HG03432 (cell line): ENCODE data around the gene CPAMD8.
"Not testable (repeated sequence)": the region's sequence is repeated elsewhere in the genome, so short reads cannot be mapped to it uniquely, and the experiment has no call there.

ENCODE experiments used
- ATAC-seq: cut with Tn5 transposase; IDR thresholded peaks from one replicate; pipeline ENCODE4 v1.9.1; 2021; ENCODE audit warnings: mild to moderate bottlenecking, moderate library complexity; ENCODE audit not compliant: unreplicated experiment

The CPAMD8 gene

GRCh38 chr19:17043744-17044143 lies 17.1 kb upstream of the CPAMD8 start:
- ATAC-seq, result no peak

DNA sequence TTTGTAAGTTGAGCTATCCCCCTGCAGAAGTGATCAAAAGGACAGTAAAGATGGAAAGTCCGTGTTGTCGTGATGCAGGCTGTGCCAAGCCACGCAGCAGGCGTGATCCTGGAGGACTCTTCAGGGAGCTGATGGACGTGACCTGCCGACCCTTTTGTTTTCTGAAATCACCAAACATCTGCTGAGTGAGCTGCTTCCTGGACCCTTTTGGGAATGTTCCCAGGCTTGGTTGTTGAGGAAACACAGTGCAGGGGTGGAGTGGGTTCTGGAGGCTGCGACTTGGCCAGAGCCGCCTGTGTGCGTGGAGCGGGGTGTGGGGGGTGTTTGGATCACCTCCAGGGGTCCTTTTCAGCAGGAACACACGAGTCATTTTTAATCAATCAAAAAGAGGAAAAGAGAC lies 15.4 kb upstream of the CPAMD8 start:
- no peak for ATAC-seq

DNA sequence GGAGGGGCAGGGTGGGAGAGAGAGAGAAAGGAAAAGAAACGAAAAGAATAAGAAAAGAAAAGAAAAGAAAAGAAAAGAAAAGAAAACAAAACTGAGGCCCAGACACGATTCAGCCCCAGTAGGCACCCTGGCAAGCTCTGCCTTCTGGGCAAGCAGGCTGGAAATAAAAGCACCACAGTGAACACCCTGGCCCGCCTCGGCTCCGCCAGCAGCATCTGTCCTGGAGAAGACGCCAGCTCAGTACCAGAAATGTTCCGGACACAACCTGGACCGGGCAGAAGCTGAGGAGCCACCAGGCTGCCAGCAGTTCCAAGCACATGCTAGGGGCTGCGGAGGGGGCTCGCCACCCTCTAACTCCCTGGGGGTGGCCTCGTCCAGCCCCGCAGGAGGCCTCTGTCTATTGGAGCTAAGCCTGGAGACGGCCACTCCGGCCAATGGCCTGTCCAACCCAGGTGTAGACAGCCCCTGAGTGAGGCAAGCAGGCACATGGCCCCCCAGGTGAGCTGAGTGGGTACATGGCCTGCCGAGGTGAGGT lies 11.4 kb upstream of the CPAMD8 start:
- no peak for ATAC-seq

DNA sequence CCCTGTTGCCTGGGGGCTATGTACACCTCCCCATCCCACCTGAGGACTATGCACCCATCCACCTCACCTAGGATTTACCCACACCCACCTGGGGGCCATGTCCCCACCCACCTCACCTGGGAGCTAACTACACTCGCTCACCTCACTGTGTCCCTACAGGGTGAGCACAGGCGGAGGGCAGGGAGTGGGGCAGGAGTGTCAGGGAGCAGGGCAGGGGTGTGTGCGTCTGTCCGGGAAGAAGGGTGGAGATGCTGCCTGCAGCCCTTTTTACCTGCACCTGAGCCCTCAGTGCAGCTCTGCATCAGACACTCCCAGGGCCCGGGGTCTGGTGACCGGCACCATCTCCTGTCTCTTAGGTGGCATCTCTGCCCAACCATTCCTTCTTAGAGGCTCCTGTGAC lies 10.6 kb upstream of the CPAMD8 start:
- ATAC-seq, result no peak

DNA sequence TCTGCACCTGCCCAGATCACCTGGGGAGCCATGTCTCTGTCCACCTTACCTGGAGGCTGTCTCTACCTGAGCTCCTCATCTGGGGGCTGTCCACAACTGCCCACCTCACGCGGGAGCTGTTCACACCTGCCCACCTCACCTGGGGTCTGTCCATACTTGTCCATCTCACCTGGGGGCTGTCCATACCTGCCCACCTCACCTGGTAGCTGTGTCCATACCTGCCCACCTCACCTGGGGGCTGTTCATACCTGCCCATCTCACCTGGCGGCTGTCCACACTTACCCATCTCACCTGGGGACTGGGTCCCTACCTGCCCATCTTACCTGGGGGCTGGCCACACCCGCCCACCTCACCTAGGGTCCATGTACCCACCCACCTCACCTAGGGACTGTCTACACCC lies 10.0 kb upstream of the CPAMD8 start:
- ATAC-seq, result no peak

- ATAC-seq, result no peak
Measured at GRCh38 chr19:17035842-17036424, 9.3 kb upstream of the CPAMD8 start.

- no peak for ATAC-seq
Measured at GRCh38 chr19:17031741-17032140, 5.1 kb upstream of the CPAMD8 start.

DNA sequence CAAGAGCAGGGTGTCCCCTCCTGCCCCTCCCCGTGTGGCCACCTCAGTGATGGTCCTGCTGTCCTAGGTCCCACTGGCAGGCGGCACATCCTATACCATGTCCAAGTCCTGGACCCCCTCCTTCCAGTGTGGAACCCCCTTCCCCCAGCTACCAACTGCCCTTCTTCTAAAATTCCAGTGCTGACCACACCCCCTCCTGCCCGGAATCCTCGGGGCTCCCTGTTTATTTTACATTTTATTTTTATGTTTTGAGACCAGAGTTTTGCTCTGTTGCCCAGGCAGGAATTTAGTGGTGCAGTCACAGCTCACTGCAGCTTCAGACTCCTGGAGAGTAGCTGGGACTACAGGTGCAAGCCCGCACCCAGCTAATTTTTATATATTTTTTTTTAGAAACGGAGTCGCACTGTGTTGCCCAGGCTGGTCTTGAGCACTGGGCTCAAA lies 945 bp upstream of the CPAMD8 start:
- ATAC-seq, result no peak

- no peak for ATAC-seq
Measured at GRCh38 chr19:17025991-17026658, 485 bp downstream of the CPAMD8 start.

- no peak for ATAC-seq
Measured at GRCh38 chr19:17025361-17025760, 1.2 kb downstream of the CPAMD8 start.

- not testable (repeated sequence) for ATAC-seq
Measured at GRCh38 chr19:17024941-17025340, 1.7 kb downstream of the CPAMD8 start.

GRCh38 chr19:17023805-17024204 lies 2.8 kb downstream of the CPAMD8 start:
- no peak for ATAC-seq

GRCh38 chr19:17022738-17023137 lies 3.9 kb downstream of the CPAMD8 start:
- no peak for ATAC-seq

DNA sequence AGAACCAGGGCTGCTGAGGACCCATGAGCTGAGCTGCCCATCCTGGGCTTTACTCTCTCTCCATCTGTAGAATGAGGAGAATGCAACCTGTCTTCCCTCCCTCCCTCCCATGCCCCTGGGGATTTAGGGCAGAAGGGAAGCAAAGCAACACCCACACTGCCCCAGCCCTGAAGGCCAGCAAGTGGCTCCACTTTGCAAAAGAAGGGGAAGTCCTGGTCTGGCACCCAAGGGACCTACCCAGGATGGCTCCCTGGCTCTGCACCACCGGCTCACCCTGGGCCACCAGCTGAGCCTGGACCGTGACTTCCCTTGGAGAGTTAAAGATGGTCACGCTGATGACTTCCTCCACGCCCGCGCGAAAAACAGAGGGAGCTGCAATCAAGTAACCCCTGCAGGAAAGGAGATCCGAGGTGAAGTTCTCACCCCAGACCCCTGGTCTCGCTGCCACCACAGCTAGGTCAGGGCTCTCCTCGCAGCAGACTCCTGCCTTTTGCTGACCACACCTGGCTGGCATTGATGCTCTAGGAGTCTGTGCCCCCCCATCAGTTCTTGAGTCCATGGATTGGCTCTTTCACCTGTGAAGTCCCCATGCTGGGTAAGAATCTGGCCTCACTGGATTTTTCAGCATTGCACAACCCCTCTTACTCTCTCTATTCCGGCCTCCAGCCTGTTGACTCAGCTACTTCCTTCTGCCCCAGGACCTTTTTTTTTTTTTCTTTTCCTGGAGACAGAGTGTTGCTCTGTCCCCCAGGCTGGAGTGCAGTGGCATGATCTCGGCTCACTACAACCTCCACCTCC lies 4.6 kb downstream of the CPAMD8 start:
- no peak for ATAC-seq

GRCh38 chr19:17021328-17021727 lies 5.3 kb downstream of the CPAMD8 start:
- no peak for ATAC-seq

GRCh38 chr19:17020823-17021222 lies 5.8 kb downstream of the CPAMD8 start:
- no peak for ATAC-seq

DNA sequence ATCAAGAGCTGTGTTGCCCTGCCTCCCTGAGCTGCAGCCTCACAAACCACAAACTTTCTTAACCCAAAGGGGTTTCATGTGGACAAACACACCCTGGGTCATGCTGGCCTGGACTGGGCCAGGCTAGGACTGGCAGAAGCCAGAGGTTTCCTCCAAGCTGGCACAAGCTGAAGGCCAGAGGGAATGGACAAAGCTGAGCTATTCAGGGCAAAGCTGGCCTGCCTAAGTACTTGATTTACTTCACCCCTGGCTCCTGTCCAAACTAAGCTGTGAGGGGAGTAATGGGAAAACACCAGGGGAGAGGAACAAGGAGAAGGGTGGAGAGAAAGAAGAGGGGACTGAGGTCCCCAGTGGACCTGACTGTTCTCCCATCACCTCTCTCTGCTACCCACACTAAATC lies 6.2 kb downstream of the CPAMD8 start:
- ATAC-seq, result no peak

DNA sequence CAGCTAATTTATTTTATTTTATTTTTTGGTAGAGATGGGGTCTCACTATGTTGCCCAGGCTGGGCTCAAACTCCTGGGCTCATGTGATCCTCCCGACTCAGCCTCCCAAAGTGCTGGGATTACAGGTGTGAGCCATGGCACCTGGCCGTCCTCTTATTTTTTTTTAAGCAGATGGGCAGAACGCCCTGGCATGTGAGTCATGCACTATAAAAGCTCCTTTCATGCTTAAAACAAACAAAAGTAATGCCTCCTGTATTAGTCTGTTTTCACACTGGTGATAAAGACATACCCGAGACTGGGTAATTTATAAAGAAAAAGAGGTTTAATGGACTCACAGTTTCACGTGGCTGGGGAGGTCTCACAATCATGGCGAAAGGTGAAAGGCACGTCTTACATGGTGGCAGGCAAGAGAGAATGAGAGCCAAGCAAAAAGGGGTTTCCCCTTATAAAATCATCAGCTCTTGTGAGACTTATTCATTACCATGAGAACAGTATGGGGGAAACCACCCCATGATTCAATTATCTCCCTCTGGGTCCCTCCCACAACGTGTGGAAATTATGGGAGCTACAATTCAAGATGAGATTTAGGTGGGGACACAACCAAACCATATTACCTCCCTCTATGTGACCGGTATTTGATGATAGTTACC lies 12.3 kb downstream of the CPAMD8 start:
- not testable (repeated sequence) for ATAC-seq

GRCh38 chr19:17011485-17011884 lies 15.1 kb downstream of the CPAMD8 start:
- no peak for ATAC-seq

DNA sequence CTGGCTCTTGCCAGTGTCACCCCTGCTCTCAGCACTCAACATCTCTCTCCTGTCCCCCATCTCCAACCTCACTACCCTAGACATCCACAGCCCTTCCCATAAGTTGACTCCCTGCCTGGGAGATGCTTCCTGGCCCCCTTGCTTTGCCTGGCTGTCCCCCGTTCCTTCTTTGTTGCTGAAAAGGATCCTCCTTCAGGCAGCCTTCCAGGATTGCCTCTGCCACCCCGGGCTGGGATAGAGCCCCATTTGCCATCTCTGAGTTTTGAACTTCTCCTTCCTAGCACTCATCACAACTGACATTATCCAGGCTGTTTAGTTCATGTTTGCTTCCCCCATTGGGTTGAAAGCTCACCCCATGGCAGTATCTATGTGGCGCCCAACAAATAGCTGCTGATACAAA lies 20.0 kb downstream of the CPAMD8 start:
- ATAC-seq, result no peak

GRCh38 chr19:17005000-17005399 lies 21.6 kb downstream of the CPAMD8 start:
- no peak for ATAC-seq
